Amniotic epithelial cell (primary cell): ENCODE measurements around the gene C4orf54.

Source experiments
- DNase-seq: peaks from one replicate; pipeline ENCODE4 v3.0.0-alpha.2; 2010; ENCODE audit warnings: low read depth

The C4orf54 gene

GRCh38 chr4:99651811-99652485 is 5.7 kb downstream of the C4orf54 start:
- DNase-seq, result no peak

- DNase-seq, result no peak
These were observed 6.4 kb downstream of the C4orf54 start for GRCh38 chr4:99651016-99651769.

GRCh38 chr4:99649778-99650177 is 7.8 kb downstream of the C4orf54 start:
- DNase-seq, result no peak

GRCh38 chr4:99649208-99649607 is 8.4 kb downstream of the C4orf54 start:
- no peak for DNase-seq

GRCh38 chr4:99648321-99648720 is 9.3 kb downstream of the C4orf54 start:
- DNase-seq, result no peak

- DNase-seq, result no peak
These were observed 10.6 kb downstream of the C4orf54 start for GRCh38 chr4:99647071-99647470.

- peak; percentile 3 for DNase-seq
These were observed 12.0 kb downstream of the C4orf54 start for GRCh38 chr4:99645638-99646037.

GRCh38 chr4:99645036-99645435 is 12.6 kb downstream of the C4orf54 start:
- no peak for DNase-seq

GRCh38 chr4:99644453-99644852 is 13.2 kb downstream of the C4orf54 start:
- DNase-seq, result no peak

- no peak for DNase-seq
These were observed 14.7 kb downstream of the C4orf54 start for GRCh38 chr4:99642725-99643489.

GRCh38 chr4:99640676-99641075 is 17.0 kb downstream of the C4orf54 start:
- no peak for DNase-seq

GRCh38 chr4:99637174-99637573 is 20.5 kb downstream of the C4orf54 start:
- DNase-seq, result no peak

GRCh38 chr4:99636422-99636821 is 21.2 kb downstream of the C4orf54 start:
- DNase-seq, result no peak

GRCh38 chr4:99635601-99636000 is 22.0 kb downstream of the C4orf54 start:
- DNase-seq, result no peak

- DNase-seq, result no peak
These were observed 22.8 kb downstream of the C4orf54 start for GRCh38 chr4:99634742-99635360.

- DNase-seq, result no peak
These were observed 23.9 kb downstream of the C4orf54 start for GRCh38 chr4:99633772-99634171.

- no peak for DNase-seq
These were observed 26.7 kb downstream of the C4orf54 start for GRCh38 chr4:99630857-99631360.

GRCh38 chr4:99629962-99630554 is 27.6 kb downstream of the C4orf54 start:
- DNase-seq, result no peak

GRCh38 chr4:99628040-99628439 is 29.6 kb downstream of the C4orf54 start:
- no peak for DNase-seq

- no peak for DNase-seq
These were observed 32.3 kb downstream of the C4orf54 start for GRCh38 chr4:99625369-99625768.

- no peak for DNase-seq
These were observed 33.4 kb downstream of the C4orf54 start for GRCh38 chr4:99624141-99624719.
